GM12878 (cell line): ENCODE results near the gene NPAS2. TPM values are rescaled to one million over a fixed set of nuclear protein-coding genes. Genes with fewer than 3 reads are reported as not detected.

Source experiments
- ATAC-seq: fragments of 200-7000 bp; cut with Tn5 transposase; 3 replicates; pipeline ENCODE4 v1.9.1; 2020; ENCODE audit warnings: mild to moderate bottlenecking, moderate library complexity
- BruUV-seq: library from RNA; stranded (reverse); fragments of 400-500 nt; replicated peaks from 2 replicates; lab custom pipeline; 2021; lab: Mats Ljungman, UMichigan
- CTCF ChIA-PET: fragments of 300-600 bp; sonication (Branson Sonifier 250); formaldehyde crosslinking; extraction: SDS; loops from one replicate; lab custom pipeline; 2021; ENCODE audit warnings: inconsistent platforms; lab: Yijun Ruan, JAX
- POLR2A ChIA-PET: fragments of 350-600 bp; formaldehyde crosslinking; extraction: SDS; loops from one replicate; lab custom pipeline; 2021; ENCODE audit warnings: inconsistent platforms; lab: Charles Lee
- RAD21 ChIA-PET: fragments of 300-600 bp; sonication (Branson Sonifier 250); formaldehyde crosslinking; loops from one replicate; lab custom pipeline; 2023; ENCODE audit warnings: antibody characterized with exemption; ENCODE audit not compliant: unreplicated experiment; lab: Charles Lee
- SMC1A ChIA-PET: fragments of 300-600 bp; sonication (Branson Sonifier 250); formaldehyde crosslinking; loops from one replicate; lab custom pipeline; 2023; ENCODE audit not compliant: unreplicated experiment, uncharacterized antibody; lab: Charles Lee
- DNase-seq: peaks from one replicate; pipeline ENCODE4 v3.0.0-alpha.2; 2011; ENCODE audit warnings: low read depth, low spot score
- FAIRE-seq: peaks from 3 replicates; lab custom pipeline; 2011; peaks lifted over from hg19 to GRCh38; lab: Jason Lieb, UNC
- H2AFZ ChIP-seq: 2 replicates; pipeline ENCODE4 v1.6.0; 2011; ENCODE audit warnings: low read depth, low read length, control low read depth; ENCODE audit not compliant: control insufficient read depth
- H3K27ac ChIP-seq: 2 replicates; pipeline ENCODE4 v1.5.1; 2011; ENCODE audit warnings: control low read depth; ENCODE audit not compliant: control insufficient read depth, insufficient read depth
- H3K27me3 ChIP-seq, 2 experiments: replicated peaks in 1 of 2; 2 replicates each; pipeline versions ENCODE4 v1.6.0 to v1.6.1; 2011; ENCODE audit warnings: low read length in 1 of 2; ENCODE audit not compliant: control insufficient read depth in 2 of 2, insufficient read depth in 2 of 2
- H3K36me3 ChIP-seq, 2 experiments: 2 replicates each; pipeline ENCODE4 v1.5.1; 2011; ENCODE audit warnings: low read length in 1 of 2; ENCODE audit not compliant: control insufficient read depth in 2 of 2, insufficient read depth in 2 of 2
- H3K4me1 ChIP-seq: 2 replicates; pipeline ENCODE4 v1.6.1; 2011; ENCODE audit warnings: mild to moderate bottlenecking, low read length, moderate library complexity, mixed read lengths; ENCODE audit not compliant: control insufficient read depth, insufficient read depth
- H3K4me2 ChIP-seq: 2 replicates; pipeline ENCODE4 v1.6.0; 2011; ENCODE audit warnings: control low read depth; ENCODE audit not compliant: control insufficient read depth, insufficient read depth
- H3K4me3 ChIP-seq: fragments of 200-600 bp; sonication (generic); 2 replicates; pipeline ENCODE4 v1.5.1; 2016
- H3K79me2 ChIP-seq: 2 replicates; pipeline ENCODE4 v1.6.0; 2011; ENCODE audit warnings: low read length; ENCODE audit not compliant: control insufficient read depth, insufficient read depth
- H3K9ac ChIP-seq: 2 replicates; pipeline ENCODE4 v1.8.0; 2011; ENCODE audit warnings: low read length, control low read depth, mixed read lengths; ENCODE audit not compliant: control insufficient read depth, insufficient read depth
- H3K9me3 ChIP-seq: replicated peaks from 3 replicates; pipeline ENCODE4 v1.5.1; 2011; ENCODE audit warnings: mild to moderate bottlenecking, low read length; ENCODE audit not compliant: control insufficient read depth, insufficient read depth
- H4K20me1 ChIP-seq: 2 replicates; pipeline ENCODE4 v1.6.0; 2011; ENCODE audit not compliant: control insufficient read depth, insufficient read depth
- CBFB ChIP-seq: IDR thresholded peaks from 2 replicates; pipeline ENCODE4 v1.6.1; 2016; ENCODE audit warnings: antibody characterized with exemption, low read depth
- CBX3 ChIP-seq: fragments of 200-600 bp; sonication (generic); IDR thresholded peaks from 2 replicates; pipeline ENCODE4 v1.6.1; 2016; ENCODE audit warnings: low read depth, borderline replicate concordance
- EED ChIP-seq: sonication (generic); IDR thresholded peaks from 2 replicates; pipeline ENCODE4 v1.6.1; 2016; ENCODE audit warnings: antibody characterized with exemption, low read depth
- LARP7 ChIP-seq: fragments of 450-650 bp; IDR thresholded peaks from 2 replicates; pipeline ENCODE4 v1.6.1; 2017; ENCODE audit warnings: mild to moderate bottlenecking
- MTA3 ChIP-seq: IDR thresholded peaks from 2 replicates; pipeline ENCODE4 v1.6.1; 2012; ENCODE audit warnings: low read length, inconsistent platforms, borderline replicate concordance
- MXI1 ChIP-seq: fragments of 150-350 bp; IDR thresholded peaks from 2 replicates; pipeline ENCODE4 v1.6.1; 2011; ENCODE audit warnings: low read depth, mild to moderate bottlenecking, inconsistent platforms, low read length, improper control_type of control experiment
- RUNX3 ChIP-seq: IDR thresholded peaks from 2 replicates; pipeline ENCODE4 v1.6.1; 2012; ENCODE audit warnings: low read length, inconsistent platforms
- WGBS: methylation state at CpG from one replicate; pipeline ENCODE4 v1.1.6; 2016; ENCODE audit warnings: low lambda C conversion rate; ENCODE audit not compliant: insufficient replicate concordance, insufficient coverage; ENCODE audit errors: missing lambda C conversion rate; 5-methylcytosine and 5-hydroxymethylcytosine counted together
- in situ Hi-C: fragments of 300-500 bp; cut with MboI; formaldehyde crosslinking; loops from 9 replicates; pipeline ENCODE4 v1.14.3; 2018; ENCODE audit warnings: mixed read lengths
- intact Hi-C: fragments of 100-400 bp; cut with micrococcal nuclease; formaldehyde crosslinking; loops from one replicate; pipeline ENCODE4 v1.14.2; 2022; ENCODE audit not compliant: unreplicated experiment
- polyA plus RNA-seq, 11 experiments: library from polyadenylated mRNA; depleted of rRNA in 4 of 11; unstranded in 6 of 11; stranded (reverse) in 5 of 11; fragments of >200 nt; fragmentation: Nextera tagmentation in 4 of 11; fragmentation: Illumina TruSeq in 1 of 11; extraction: Ambion mirVana in 4 of 11; extraction: Trizol in 1 of 11; gene quantifications; 1 replicate in 1 of 11; 2 replicates in 10 of 11; pipeline versions ENCODE4 v1.2.1 to v1.2.3, GENCODE V29; 2011 to 2016; ENCODE audit warnings: inconsistent platforms in 2 of 11, missing spikeins in 2 of 11, low read depth in 1 of 11
- total RNA-seq, 4 experiments: library from RNA; depleted of rRNA in 3 of 4; stranded (reverse); fragments of >200 nt in 3 of 4; fragmentation: Illumina TruSeq in 1 of 4; extraction: Trizol in 1 of 4; gene quantifications; 2 replicates each; pipeline versions ENCODE4 v1.2.1 to v1.2.3, GENCODE V29; 2013 to 2021
- TF ChIP-seq, protein P1 (sequence below): fragments of 450-650 bp; formaldehyde crosslinking; IDR thresholded peaks from 2 replicates; pipeline ENCODE4 v1.4.0; 2020; ENCODE audit warnings: mild to moderate bottlenecking, moderate library complexity
- TF ChIP-seq, protein P2 (sequence below): fragments of 450-650 bp; conservative IDR thresholded peaks from 2 replicates; pipeline ENCODE4 v1.6.1; 2017; ENCODE audit warnings: mild to moderate bottlenecking, moderate library complexity
- TF ChIP-seq, protein P3 (sequence below): IDR thresholded peaks from 2 replicates; pipeline ENCODE4 v1.6.1; 2012; ENCODE audit warnings: low read depth, low read length, improper control_type of control experiment

Gene NPAS2
- total and polyA plus RNA-seq, 10 of the 15 experiments (the other 5 are each of a cell fraction or from before 2014, with no cell fraction given): 0.08 TPM; not detected in 9

DNA sequence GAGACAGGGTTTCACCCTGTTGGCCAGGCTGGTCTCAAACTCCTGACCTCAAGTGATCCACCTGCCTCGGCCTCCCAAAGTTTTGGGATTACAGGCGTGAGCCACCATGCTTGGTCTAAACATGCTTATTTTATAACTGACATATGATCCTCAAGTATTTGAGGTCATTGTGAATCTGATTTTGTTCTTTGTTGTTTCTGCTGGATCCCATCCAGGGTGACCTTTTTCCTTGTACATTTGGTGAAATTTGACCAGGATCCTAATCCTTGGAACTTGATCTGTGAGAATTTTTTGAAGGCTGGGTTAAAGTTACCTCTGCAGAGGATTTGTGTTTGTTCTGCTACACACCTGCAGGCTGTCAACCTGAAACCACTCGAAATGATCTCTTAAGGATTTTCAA is 49.2 kb downstream of the NPAS2 start:
- no peaks in the 10 kb centered on the region for H3K4me1 ChIP-seq

More for the DNA sequence above, 49.2 kb downstream of the NPAS2 start:
- Histone ChIP-seq H3K9ac (no peak overlapping the region), H4K20me1 (no peaks in the 10 kb centered on the region), H3K36me3 (no peaks in the 10 kb centered on the region), H3K27me3 (no peaks in the 10 kb centered on the region), H3K27ac (no peak overlapping the region), H2AFZ (no peak overlapping the region), H3K4me3 (no peak overlapping the region), H3K79me2 (no peaks in the 10 kb centered on the region), H3K4me2 (no peak overlapping the region), H3K9me3 (no peaks in the 10 kb centered on the region; the same call in 2 of the 3 replicates)
- ChIA-PET POLR2A (no interaction called here), CTCF (no interaction called here), SMC1A (no interaction called here), RAD21 (no interaction called here)
- intact Hi-C loops: no loop called here
- FAIRE-seq: no peak
- ATAC-seq: no peak
- DNase-seq: no peak
- TF ChIP-seq CBFB: no peak
- TF ChIP-seq EED: no peak
- TF ChIP-seq MXI1: no peak
- TF ChIP-seq, protein P1, sequence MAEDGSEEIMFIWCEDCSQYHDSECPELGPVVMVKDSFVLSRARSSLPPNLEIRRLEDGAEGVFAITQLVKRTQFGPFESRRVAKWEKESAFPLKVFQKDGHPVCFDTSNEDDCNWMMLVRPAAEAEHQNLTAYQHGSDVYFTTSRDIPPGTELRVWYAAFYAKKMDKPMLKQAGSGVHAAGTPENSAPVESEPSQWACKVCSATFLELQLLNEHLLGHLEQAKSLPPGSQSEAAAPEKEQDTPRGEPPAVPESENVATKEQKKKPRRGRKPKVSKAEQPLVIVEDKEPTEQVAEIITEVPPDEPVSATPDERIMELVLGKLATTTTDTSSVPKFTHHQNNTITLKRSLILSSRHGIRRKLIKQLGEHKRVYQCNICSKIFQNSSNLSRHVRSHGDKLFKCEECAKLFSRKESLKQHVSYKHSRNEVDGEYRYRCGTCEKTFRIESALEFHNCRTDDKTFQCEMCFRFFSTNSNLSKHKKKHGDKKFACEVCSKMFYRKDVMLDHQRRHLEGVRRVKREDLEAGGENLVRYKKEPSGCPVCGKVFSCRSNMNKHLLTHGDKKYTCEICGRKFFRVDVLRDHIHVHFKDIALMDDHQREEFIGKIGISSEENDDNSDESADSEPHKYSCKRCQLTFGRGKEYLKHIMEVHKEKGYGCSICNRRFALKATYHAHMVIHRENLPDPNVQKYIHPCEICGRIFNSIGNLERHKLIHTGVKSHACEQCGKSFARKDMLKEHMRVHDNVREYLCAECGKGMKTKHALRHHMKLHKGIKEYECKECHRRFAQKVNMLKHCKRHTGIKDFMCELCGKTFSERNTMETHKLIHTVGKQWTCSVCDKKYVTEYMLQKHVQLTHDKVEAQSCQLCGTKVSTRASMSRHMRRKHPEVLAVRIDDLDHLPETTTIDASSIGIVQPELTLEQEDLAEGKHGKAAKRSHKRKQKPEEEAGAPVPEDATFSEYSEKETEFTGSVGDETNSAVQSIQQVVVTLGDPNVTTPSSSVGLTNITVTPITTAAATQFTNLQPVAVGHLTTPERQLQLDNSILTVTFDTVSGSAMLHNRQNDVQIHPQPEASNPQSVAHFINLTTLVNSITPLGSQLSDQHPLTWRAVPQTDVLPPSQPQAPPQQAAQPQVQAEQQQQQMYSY: no peak
- TF ChIP-seq, protein P2, sequence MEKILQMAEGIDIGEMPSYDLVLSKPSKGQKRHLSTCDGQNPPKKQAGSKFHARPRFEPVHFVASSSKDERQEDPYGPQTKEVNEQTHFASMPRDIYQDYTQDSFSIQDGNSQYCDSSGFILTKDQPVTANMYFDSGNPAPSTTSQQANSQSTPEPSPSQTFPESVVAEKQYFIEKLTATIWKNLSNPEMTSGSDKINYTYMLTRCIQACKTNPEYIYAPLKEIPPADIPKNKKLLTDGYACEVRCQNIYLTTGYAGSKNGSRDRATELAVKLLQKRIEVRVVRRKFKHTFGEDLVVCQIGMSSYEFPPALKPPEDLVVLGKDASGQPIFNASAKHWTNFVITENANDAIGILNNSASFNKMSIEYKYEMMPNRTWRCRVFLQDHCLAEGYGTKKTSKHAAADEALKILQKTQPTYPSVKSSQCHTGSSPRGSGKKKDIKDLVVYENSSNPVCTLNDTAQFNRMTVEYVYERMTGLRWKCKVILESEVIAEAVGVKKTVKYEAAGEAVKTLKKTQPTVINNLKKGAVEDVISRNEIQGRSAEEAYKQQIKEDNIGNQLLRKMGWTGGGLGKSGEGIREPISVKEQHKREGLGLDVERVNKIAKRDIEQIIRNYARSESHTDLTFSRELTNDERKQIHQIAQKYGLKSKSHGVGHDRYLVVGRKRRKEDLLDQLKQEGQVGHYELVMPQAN: no peak
- TF ChIP-seq RUNX3: no peak
- TF ChIP-seq LARP7: no peak
- TF ChIP-seq, protein P3, sequence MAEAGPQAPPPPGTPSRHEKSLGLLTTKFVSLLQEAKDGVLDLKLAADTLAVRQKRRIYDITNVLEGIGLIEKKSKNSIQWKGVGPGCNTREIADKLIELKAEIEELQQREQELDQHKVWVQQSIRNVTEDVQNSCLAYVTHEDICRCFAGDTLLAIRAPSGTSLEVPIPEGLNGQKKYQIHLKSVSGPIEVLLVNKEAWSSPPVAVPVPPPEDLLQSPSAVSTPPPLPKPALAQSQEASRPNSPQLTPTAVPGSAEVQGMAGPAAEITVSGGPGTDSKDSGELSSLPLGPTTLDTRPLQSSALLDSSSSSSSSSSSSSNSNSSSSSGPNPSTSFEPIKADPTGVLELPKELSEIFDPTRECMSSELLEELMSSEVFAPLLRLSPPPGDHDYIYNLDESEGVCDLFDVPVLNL: no peak
- no peak for TF ChIP-seq CBX3
- TF ChIP-seq MTA3: no peak
- WGBS: 53% methylated on average over 3 of the region's 3 CpGs
- in situ Hi-C loops: no loop called here
- BruUV-seq: no TSS peak
